ENCODE data around the gene CDK12. TPM values are rescaled to one million over a fixed set of nuclear protein-coding genes. Genes with fewer than 3 reads are reported as not detected.
"Not testable (repeated sequence)": the region's sequence is repeated elsewhere in the genome, so short reads cannot be mapped to it uniquely, and the experiment has no call there.

Gene CDK12
- 12.4 and 19.2 TPM in 2 replicates for total RNA-seq

- DNase-seq (ENCODE audit: low read depth in 2 of 2), result peak; percentile 99
Observed at GRCh38 chr17:39461113-39461925, at the start of gene CDK12. Gene CDK12 (plus strand): TSS chr17:39461486. CDS start chr17:39462072, 586 bp downstream.

GRCh38 chr17:39416141-39416540 is 45.1 kb upstream of the CDK12 start:
- DNase-seq (ENCODE audit: low read depth in 2 of 2), result no peak

- DNase-seq (ENCODE audit: low read depth in 2 of 2), result no peak
Observed at GRCh38 chr17:39429600-39429999, 31.7 kb upstream of the CDK12 start.

GRCh38 chr17:39439868-39440267 is 21.4 kb upstream of the CDK12 start:
- DNase-seq (ENCODE audit: low read depth in 2 of 2), result not testable (repeated sequence)

GRCh38 chr17:39443326-39443725 is 18.0 kb upstream of the CDK12 start:
- no peak for DNase-seq (ENCODE audit: low read depth in 2 of 2)

- DNase-seq (ENCODE audit: low read depth in 2 of 2), result no peak
Observed at GRCh38 chr17:39447561-39447960, 13.7 kb upstream of the CDK12 start.

- DNase-seq (ENCODE audit: low read depth in 2 of 2), result no peak
Observed at GRCh38 chr17:39450051-39450450, 11.2 kb upstream of the CDK12 start.

- DNase-seq (ENCODE audit: low read depth in 2 of 2), result peak; percentile 98 to 99
Observed at GRCh38 chr17:39450847-39451581, 10.3 kb upstream of the CDK12 start, which contains the start of gene MED1. Gene MED1 (minus strand): TSS chr17:39451263. CDS start chr17:39451062, 201 bp downstream.

- no peak for DNase-seq (ENCODE audit: low read depth in 2 of 2)
Observed at GRCh38 chr17:39455919-39456318, 5.4 kb upstream of the CDK12 start.

GRCh38 chr17:39461926-39462569 is 762 bp downstream of the CDK12 start:
- peak; percentile 53 to 55 for DNase-seq (ENCODE audit: low read depth in 2 of 2)

GRCh38 chr17:39462631-39463375 is 1.5 kb downstream of the CDK12 start:
- peak; percentile 27 to 38 for DNase-seq (ENCODE audit: low read depth in 2 of 2)

GRCh38 chr17:39464639-39465181 is 3.4 kb downstream of the CDK12 start:
- not testable (repeated sequence) for DNase-seq (ENCODE audit: low read depth in 2 of 2)

GRCh38 chr17:39468610-39469009 is 7.3 kb downstream of the CDK12 start:
- DNase-seq (ENCODE audit: low read depth in 2 of 2), result not testable (repeated sequence)

- no peak for DNase-seq (ENCODE audit: low read depth in 2 of 2)
Observed at GRCh38 chr17:39473310-39473709, 12.0 kb downstream of the CDK12 start.

GRCh38 chr17:39479631-39480030 is 18.3 kb downstream of the CDK12 start:
- not testable (repeated sequence) for DNase-seq (ENCODE audit: low read depth in 2 of 2)

- DNase-seq (ENCODE audit: low read depth in 2 of 2), result no peak
Observed at GRCh38 chr17:39483506-39483905, 22.2 kb downstream of the CDK12 start.

GRCh38 chr17:39484178-39484577 is 22.9 kb downstream of the CDK12 start:
- DNase-seq (ENCODE audit: low read depth in 2 of 2), result no peak

GRCh38 chr17:39485555-39485954 is 24.3 kb downstream of the CDK12 start:
- peak in 1 of 2 donors; percentile 29 for DNase-seq (ENCODE audit: low read depth in 2 of 2)

GRCh38 chr17:39486242-39486641 is 25.0 kb downstream of the CDK12 start:
- DNase-seq (ENCODE audit: low read depth in 2 of 2), result no peak

- not testable (repeated sequence) for DNase-seq (ENCODE audit: low read depth in 2 of 2)
Observed at GRCh38 chr17:39487490-39487889, 26.2 kb downstream of the CDK12 start.

GRCh38 chr17:39487946-39488345 is 26.7 kb downstream of the CDK12 start:
- no peak for DNase-seq (ENCODE audit: low read depth in 2 of 2)

Measured in lung microvascular endothelial cell (primary cell).